Muscle of arm (tissue), 12 donors: ENCODE measurements around the gene MTHFD1L. TPM values are rescaled to one million over a fixed set of nuclear protein-coding genes. Genes with fewer than 3 reads are reported as not detected.

Source experiments
- DNase-seq: peaks from one replicate; pipeline ENCODE4 v3.0.0-alpha.2; 2013
- polyA plus RNA-seq, 12 donors: library from polyadenylated mRNA; unstranded; fragments of 120-200 nt; gene quantifications; one replicate each; pipeline ENCODE4 v1.2.1, GENCODE V29; 2013; ENCODE audit not compliant: insufficient read length in 12 of 12

Gene MTHFD1L
- polyA plus RNA-seq, 12 donors = 18.1 to 32.4 (median 28.2) TPM; not detected in 1

- DNase-seq = no peak
These were observed 2.1 kb upstream of the MTHFD1L start for GRCh38 chr6:150863213-150863928.

GRCh38 chr6:150865043-150865405 is 478 bp upstream of the MTHFD1L start:
- DNase-seq = no peak

- DNase-seq = peak; percentile 90
These were observed 867 bp downstream of the MTHFD1L start for GRCh38 chr6:150866147-150866990.

GRCh38 chr6:150866991-150867501 is 1.5 kb downstream of the MTHFD1L start:
- no peak for DNase-seq

- no peak for DNase-seq
These were observed 3.3 kb downstream of the MTHFD1L start for GRCh38 chr6:150868759-150869158.

GRCh38 chr6:150874179-150874578 is 8.7 kb downstream of the MTHFD1L start:
- DNase-seq = no peak

GRCh38 chr6:150875841-150876240 is 10.3 kb downstream of the MTHFD1L start:
- DNase-seq = no peak

GRCh38 chr6:150876598-150876997 is 11.1 kb downstream of the MTHFD1L start:
- DNase-seq = no peak

- no peak for DNase-seq
These were observed 12.4 kb downstream of the MTHFD1L start for GRCh38 chr6:150877928-150878327.

GRCh38 chr6:150878347-150879213 is 13.1 kb downstream of the MTHFD1L start:
- DNase-seq = no peak

- DNase-seq = no peak
These were observed 14.8 kb downstream of the MTHFD1L start for GRCh38 chr6:150880336-150880735.

GRCh38 chr6:150881911-150882481 is 16.5 kb downstream of the MTHFD1L start:
- DNase-seq = peak; percentile 73

- no peak for DNase-seq
These were observed 18.0 kb downstream of the MTHFD1L start for GRCh38 chr6:150883521-150883920.

- no peak for DNase-seq
These were observed 20.7 kb downstream of the MTHFD1L start for GRCh38 chr6:150886155-150886554.

- DNase-seq = no peak
These were observed 22.6 kb downstream of the MTHFD1L start for GRCh38 chr6:150887978-150888563.

GRCh38 chr6:150890346-150890745 is 24.8 kb downstream of the MTHFD1L start:
- no peak for DNase-seq

GRCh38 chr6:150891888-150892485 is 26.5 kb downstream of the MTHFD1L start:
- peak; percentile 89 for DNase-seq

- DNase-seq = no peak
These were observed 28.8 kb downstream of the MTHFD1L start for GRCh38 chr6:150894191-150894744.

- peak; percentile 90 for DNase-seq
These were observed 29.5 kb downstream of the MTHFD1L start for GRCh38 chr6:150894935-150895552.
